GM18951 (cell line): Measurements from ENCODE around the gene MAP2K4.
"Not testable (repeated sequence)": the region's sequence is repeated elsewhere in the genome, so short reads cannot be mapped to it uniquely, and the experiment has no call there.

Experiments used
- POLR2A ChIP-seq: IDR thresholded peaks from 4 replicates; pipeline ENCODE4 v1.6.1; 2011; ENCODE audit warnings: mild to moderate bottlenecking; ENCODE audit not compliant: insufficient read length, insufficient read depth; ENCODE audit errors: extremely low read depth
- in situ Hi-C: fragments of 300-500 bp; cut with MboI; formaldehyde crosslinking; loops from one replicate; pipeline ENCODE4 v1.12.0; 2022; ENCODE audit warnings: low sequenced_read_pairs, mixed read lengths, inconsistent platforms; ENCODE audit not compliant: unreplicated experiment

Gene MAP2K4

DNA sequence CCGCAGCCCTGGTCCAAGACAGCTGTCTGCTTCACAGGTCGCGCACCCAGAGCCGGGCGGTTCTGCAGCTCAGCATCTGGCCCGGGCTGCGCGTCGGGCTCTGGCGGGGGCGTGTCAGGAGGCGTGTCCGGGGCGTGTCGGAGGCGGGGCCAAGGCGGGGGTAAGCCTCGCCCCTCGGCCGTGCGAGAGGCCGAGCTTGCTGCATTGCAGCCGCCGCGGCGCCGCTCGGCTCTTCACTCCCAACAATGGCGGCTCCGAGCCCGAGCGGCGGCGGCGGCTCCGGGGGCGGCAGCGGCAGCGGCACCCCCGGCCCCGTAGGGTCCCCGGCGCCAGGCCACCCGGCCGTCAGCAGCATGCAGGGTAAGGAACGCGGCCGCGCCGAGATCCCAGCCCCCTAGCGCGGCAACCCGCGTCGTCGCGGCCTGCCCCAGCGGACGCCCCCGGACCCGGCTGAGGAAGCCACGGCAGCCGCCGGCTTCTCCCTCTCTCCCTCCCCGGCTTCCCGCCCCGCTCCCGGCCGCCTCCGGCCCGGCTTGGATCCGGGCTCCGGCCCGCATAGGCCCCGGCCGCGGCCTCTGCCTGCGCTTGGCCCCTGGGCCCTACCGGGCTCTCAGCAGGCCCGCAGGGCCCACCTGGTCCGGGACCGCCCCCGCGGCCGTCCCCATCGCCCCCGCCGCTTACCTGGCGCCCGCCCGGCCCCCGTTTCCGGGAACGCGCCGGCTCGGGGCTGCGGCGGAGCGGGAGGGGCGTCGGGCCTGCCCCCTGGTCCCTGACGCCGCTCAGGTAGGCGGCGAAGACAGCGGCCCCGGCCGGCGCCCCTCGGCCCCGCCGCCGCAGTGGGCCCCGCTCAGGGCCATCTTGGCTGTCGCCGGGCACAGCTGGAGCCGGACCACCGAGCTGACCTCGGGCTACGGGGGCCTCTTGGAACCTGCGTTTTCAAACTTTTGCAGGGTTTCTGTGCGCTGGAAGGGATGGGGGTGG is at the start of gene MAP2K4:
MAP2K4 (plus strand) TSS at position 236 of the 981 bp plus-strand sequence; CDS start at position 246, 10 bp downstream.
- in situ Hi-C loops, result no loop called here
- TF ChIP-seq POLR2A, result peak; percentile 92

DNA sequence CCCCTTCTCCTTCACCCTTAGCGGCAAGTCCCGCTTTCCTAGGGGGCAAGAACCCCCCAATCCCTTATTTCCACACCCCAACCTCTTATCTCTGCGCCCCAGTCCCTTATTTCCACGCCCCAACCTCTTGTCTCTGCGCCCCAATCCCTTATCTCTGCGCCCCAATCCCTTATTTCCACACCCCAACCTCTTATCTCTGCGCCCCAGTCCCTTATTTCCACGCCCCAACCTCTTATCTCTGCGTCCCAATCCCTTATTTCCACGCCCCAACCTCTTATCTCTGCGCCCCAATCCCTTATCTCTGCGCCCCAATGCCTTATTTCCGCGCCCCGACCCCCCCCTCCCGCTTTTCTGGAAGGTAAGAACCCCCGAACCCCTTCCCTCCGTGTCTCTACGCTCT is 47.9 kb upstream of the MAP2K4 start:
- in situ Hi-C loops, result not testable (repeated sequence)

DNA sequence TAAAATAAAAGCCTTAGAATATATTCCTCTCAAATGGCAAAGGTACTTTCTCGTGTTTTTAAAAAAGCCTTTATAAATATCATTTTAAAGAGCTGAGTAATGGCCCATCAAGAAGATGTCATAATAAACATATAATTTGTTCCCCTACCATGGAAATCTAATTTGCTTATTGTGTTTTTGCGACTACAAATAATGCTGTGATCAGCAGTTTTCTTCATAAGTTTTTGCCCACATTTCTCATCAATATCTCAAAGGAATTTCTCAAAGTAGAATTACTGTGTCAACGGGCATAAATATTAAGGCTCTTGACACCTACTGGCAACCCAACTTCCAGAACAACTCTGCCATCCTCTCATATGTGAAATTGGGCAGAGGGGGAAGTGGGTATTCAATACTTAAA is 40.9 kb upstream of the MAP2K4 start:
- in situ Hi-C loops, result no loop called here

DNA sequence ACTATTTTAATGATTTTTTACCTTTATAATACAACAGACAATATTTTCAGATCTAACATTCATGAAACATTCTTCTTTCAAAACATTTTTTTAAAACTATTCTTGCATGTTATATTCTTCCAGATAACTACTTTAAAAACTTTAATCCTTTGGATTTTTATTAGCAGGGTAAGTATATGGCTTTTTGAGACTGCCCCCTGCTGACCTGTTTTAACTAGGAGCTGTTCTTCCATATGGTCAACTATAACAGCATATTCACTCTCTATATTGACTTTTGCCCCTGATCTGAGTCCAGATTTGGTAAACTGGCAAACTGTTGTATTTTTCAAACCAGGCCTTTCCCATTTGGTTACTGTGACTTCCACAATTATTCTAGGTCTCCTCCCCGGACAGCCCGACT is 39.9 kb upstream of the MAP2K4 start:
- no peak for TF ChIP-seq POLR2A
- in situ Hi-C loops, result no loop called here

More for the DNA sequence above, 40.9 kb upstream of the MAP2K4 start:
- TF ChIP-seq POLR2A, result no peak

DNA sequence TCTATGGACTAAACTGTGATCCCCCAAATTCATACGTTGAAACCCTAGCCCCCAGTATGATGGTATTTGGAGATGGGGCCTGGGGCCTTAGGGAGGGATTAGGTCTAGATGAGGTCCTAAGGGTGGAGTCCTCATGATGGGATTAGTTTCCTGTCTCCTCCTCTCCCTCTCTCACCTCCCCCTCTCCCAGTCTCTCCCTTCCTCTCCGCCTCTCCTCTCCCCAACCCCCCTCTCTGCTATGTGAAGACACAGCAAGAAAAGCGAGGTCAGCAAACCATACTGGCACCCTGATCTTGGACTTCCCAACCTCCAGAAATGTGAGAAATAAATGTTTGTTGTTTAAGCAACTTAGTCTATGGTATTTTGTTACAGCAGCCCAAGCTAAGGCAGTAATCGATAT is 38.8 kb upstream of the MAP2K4 start:
- no peak for TF ChIP-seq POLR2A
- in situ Hi-C loops, result no loop called here

DNA sequence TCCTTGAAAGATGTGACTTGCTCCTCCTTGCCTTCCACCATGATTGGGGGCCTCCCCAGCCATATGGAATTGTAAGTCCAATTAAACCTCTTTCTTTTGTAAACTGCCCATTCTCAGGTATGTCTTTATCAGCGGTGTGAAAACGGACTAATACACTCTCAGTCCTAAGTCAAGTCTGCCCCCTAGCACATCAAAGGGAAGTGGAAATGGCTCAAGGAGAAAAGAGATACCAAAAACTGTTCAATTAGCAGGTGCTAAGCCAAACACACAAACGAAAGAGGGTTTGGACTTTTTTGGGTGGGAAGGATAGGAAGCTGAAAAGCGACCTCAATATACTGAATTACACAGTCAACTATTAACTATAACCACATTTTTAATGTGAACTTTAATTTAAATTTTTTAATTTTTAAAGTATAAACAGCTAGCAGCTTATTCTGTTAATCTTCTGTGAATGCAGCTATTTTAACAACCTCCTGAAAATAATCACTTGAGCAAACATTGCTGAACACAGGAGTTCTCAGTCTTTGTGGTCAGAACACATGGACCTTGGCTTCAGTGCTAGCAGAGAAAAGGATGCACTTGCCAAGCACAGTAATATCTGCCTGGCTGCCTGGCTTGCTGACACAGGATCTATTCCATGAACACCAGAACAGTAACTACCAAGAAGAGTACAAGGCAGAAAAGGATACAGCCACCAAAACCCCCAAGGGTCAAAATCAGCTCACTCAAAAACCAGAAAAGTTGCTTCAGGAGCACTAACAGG is 34.3 kb upstream of the MAP2K4 start:
- no peak for TF ChIP-seq POLR2A
- in situ Hi-C loops, result no loop called here

DNA sequence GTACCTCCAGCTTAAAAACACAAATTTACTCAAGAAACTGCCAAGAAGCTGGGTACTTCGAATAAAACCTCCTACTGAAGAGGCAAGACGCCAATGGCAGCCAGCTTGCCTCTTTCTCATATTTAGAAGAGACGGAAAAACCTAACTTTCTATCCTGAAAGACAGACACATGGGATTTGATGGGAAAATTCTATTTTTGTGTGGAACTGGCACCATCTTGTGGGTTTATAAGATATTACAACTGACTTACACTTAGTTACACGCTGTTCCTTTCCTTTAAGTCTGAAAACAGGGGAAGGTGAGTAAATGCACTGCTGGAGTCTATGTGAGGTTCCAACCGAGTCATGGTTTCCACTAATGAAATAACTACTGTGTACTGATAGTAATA is 33.7 kb upstream of the MAP2K4 start:
- no peak for TF ChIP-seq POLR2A
- in situ Hi-C loops, result no loop called here

DNA sequence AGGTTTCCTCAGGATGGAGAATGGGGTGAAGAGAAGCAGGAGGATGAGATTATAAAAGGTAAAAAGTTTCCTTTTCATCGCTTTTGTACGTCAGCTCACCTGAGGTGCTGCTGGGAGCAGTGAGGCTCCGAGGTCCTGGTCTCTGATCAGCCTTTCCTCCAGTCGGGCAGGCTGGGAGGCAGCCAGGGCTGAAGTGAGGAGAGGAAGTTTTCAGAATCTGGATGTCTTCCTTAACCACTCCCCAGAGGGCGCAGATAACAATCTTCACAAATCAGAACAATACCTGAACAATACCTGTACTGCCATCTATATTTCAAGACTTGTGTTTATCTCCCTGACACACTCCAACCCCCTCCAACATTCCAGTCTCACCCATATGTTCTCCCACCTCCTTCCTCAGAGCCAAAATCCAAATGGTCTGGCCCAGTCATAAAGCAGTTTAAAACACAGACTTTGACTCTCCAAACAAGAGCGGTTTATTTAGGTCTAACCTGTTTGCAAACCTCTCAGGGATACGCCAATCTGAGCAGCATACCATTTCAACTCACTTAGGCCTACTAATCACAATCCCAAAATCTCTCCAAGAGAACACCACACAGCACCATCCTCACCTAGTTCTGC is 30.2 kb upstream of the MAP2K4 start:
- in situ Hi-C loops, result no loop called here
- no peak for TF ChIP-seq POLR2A

DNA sequence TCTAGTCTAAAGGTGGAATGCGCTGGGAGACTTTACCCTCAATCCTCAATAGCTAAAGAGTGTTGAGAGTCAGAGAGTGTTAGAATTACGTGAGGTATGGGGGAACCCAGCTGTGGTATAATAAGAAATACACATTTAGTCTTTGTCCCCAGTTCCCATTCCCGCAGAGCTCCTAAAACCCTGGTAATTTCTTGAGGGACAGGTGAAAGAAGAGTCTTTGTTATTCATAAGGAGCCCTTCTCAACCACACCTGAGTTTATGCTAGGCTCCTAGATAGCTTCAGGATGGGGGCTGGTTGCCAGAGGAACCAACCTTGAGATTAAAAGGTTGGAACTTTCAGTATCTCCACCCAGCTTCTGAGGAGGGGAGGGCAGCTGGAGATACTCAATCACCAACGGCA is 29.2 kb upstream of the MAP2K4 start:
- in situ Hi-C loops, result no loop called here

DNA sequence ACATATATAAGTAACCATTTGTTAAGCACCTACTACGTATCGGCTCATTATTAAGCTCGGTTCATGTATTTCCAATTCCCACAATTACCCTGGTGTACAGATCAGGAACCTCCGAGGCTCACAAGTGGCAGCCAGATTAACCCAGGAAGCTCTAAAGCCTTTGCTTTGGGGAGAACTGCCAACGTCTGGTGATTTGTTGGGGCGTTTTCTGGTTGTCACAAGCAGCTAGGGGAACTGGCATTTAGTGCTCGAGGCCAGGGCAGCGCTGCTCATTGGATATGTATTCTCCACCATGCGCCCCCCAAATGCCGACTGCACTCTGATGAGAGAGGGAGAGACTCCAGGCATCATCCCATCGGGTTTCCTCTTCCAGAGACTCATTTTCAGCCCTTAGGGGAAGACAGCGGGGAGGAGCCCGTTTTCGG is 23.9 kb upstream of the MAP2K4 start:
- TF ChIP-seq POLR2A, result no peak
- in situ Hi-C loops, result no loop called here

More for the DNA sequence above, 29.2 kb upstream of the MAP2K4 start:
- TF ChIP-seq POLR2A, result no peak

DNA sequence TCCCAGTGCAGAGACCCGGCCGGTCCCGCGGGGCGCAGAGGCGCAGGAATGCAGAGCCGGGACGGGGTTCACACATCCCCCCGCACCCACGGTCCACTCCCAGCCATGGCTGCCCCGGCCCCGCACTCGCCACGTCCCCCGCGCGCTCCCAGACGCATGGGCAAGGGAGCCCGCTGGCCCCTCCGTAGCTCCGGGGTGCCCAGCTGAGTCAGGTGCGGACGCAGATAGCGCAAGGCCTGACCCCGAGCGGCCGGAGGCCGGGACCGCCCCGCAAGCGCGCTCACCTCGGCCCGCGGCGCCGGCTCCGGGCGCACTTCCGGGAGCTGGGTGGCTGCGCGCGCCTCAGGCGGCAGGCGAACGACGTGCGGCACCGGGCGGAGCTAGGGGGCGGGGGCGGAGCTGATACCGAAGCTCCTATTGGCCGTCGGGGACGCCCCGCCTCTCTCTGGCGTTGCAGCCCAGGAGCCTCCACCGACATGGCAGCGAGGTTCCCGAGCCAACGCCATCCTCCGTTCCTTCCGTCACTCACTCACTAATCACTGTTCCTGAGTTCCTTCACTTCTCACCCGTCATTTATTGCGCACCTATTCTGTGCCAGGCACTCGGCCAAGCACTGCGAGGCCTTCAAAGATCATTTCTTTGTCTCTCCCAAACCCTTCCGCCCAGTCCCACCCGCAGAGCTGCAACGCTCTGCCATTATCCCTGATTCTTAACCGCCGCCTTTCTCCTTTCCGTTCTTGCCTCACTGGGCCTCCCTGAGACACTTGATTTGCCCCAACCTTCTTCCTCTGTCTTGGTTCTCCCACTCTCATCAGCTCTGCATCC is 23.3 kb upstream of the MAP2K4 start, which contains the start of gene ZNF18:
ZNF18 (minus strand) TSS at position 329 of the 825 bp plus-strand sequence. CDS start 4,646 bp downstream, outside the sequence.
- TF ChIP-seq POLR2A, result peak; percentile 99
- in situ Hi-C loops, result no loop called here

DNA sequence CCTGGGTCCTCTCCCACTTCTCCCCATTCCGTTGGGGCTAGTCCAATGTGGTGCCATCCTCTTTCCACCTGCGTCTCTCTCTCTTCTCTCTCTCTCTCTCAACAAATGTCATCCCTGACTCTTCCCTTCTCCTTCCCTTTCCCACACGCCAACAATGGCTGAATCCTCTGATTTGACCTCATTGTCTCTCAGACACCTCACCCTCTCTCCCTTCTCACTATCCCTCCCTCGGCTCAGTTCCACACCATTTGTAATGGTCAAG is 22.8 kb upstream of the MAP2K4 start:
- in situ Hi-C loops, result no loop called here
- TF ChIP-seq POLR2A, result no peak

DNA sequence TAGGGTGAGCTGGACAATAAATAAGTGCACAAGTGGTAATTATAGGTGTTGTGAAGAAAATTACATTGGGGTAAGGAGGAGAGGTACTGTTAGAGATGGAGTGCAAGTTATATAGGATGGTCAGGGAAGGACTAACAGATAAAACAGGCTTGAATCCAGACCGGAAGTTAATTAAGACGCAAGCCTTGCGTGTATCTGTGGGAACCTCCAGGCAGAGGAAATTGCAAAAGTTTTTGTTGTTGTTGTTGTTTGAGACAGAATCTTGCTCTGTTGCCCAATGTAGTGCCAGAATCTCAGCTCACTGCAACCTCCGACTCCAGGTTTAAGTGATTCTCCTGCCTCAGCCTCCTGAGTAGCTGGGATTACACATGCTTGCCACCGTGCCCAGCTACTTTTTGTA is 21.0 kb upstream of the MAP2K4 start:
- in situ Hi-C loops, result no loop called here
- TF ChIP-seq POLR2A, result no peak
